Measurements from ENCODE around the gene TDRD12.

DNA sequence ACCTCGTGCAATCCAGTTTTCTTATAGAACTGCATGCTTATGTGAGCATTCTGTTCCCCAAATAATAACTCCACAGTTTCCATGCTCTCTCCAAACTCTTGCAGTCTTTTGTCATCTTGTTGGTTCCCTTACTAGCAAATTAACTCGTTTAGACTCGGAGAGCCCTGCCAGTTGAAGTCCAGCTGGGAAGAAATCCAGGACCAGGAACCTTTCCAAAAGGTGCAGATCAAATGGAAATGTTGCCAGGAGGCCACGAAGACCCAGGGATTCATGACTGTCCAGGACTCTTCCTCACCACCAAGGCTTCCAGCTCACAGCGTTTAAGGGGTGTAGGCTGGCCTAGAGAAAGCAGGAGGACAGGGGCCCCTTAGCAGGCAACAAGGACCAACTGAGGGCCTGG is 2.1 kb upstream of the TDRD12 start:
- TF ChIP-seq POLR2A (IDR thresholded peaks at IDR 0.05): no peak
- TF ChIP-seq, protein P1, sequence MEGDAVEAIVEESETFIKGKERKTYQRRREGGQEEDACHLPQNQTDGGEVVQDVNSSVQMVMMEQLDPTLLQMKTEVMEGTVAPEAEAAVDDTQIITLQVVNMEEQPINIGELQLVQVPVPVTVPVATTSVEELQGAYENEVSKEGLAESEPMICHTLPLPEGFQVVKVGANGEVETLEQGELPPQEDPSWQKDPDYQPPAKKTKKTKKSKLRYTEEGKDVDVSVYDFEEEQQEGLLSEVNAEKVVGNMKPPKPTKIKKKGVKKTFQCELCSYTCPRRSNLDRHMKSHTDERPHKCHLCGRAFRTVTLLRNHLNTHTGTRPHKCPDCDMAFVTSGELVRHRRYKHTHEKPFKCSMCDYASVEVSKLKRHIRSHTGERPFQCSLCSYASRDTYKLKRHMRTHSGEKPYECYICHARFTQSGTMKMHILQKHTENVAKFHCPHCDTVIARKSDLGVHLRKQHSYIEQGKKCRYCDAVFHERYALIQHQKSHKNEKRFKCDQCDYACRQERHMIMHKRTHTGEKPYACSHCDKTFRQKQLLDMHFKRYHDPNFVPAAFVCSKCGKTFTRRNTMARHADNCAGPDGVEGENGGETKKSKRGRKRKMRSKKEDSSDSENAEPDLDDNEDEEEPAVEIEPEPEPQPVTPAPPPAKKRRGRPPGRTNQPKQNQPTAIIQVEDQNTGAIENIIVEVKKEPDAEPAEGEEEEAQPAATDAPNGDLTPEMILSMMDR (IDR thresholded peaks at IDR 0.05): no peak

All from lower leg skin (tissue), 3 donors.